Measurements from ENCODE around the gene RPL11.

DNA sequence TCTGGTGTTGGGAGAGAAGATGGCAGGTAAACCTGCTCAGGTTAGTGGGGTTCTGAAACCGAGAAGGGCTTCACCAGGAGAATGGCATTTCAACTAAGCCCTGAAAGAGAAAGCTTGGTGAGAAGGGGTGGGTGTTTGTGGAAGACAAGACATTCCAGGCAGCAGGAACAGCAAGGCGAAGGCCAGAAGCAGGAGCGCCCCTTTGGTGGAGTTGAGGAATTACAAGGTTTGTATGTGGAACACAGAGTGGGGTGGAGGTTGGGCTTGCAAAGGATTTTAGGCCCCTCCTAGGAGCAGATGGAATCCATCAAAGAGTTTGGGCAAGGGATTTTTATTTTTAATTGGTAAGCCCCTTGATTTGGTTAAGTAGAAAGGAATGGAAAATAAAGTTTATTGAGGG, 26.9 kb downstream of the RPL11 start:
- TF ChIP-seq CTCF (IDR thresholded peaks at IDR 0.05) = peak in 4 of 6 experiments; percentile 5 to 50 (median 26)
- no peak for TF ChIP-seq POLR2A (IDR thresholded peaks at IDR 0.05)
